HCT116 (cell line): ENCODE measurements around the gene RRAD. TPM values are rescaled to one million over a fixed set of nuclear protein-coding genes. Genes with fewer than 3 reads are reported as not detected.
A peak's percentile ranks its signal among the peaks of the same experiment; 100 is the strongest.

Experiments
- ATAC-seq: fragments of 200-7000 bp; cut with Tn5 transposase; 2 replicates; pipeline ENCODE4 v1.9.1; 2020; ENCODE audit warnings: mild to moderate bottlenecking, moderate library complexity
- BruUV-seq: library from RNA; stranded (reverse); fragments of 400-500 nt; replicated peaks from 2 replicates; lab custom pipeline; 2021; lab: Mats Ljungman, UMichigan
- CTCF ChIA-PET: fragments of 300-600 bp; sonication (Branson Sonifier 250); formaldehyde crosslinking; loops from one replicate; lab custom pipeline; 2021; ENCODE audit warnings: antibody characterized with exemption; lab: Charles Lee
- POLR2A ChIA-PET: fragments of 300-600, 350-600 bp; sonication (Branson Sonifier 250); formaldehyde crosslinking; loops from one replicate; lab custom pipeline; 2021; ENCODE audit warnings: antibody characterized with exemption; lab: Charles Lee
- RAD21 ChIA-PET, 2 experiments: fragments of 300-600 bp; sonication (Branson Sonifier 250); formaldehyde crosslinking; loops; one replicate each; lab custom pipeline; 2023; ENCODE audit warnings: low total read pairs in 2 of 2; ENCODE audit not compliant: uncharacterized antibody in 2 of 2, unreplicated experiment in 2 of 2, low non-redundant PET in 1 of 2; lab: Charles Lee
- DNase-seq: peaks from one replicate; pipeline ENCODE4 v3.0.0-alpha.2; 2010; ENCODE audit warnings: low read depth, low spot score
- H2AFZ ChIP-seq: fragments of 200-600 bp; shearing (Covaris generic), sonication (generic); 2 replicates; pipeline ENCODE4 v1.6.1; 2017; ENCODE audit warnings: low read depth, mixed run types, mixed read lengths, antibody characterized with exemption, low read length; ENCODE audit not compliant: poor library complexity, severe bottlenecking
- H3K27ac ChIP-seq: 2 replicates; pipeline ENCODE4 v1.5.1; 2012; ENCODE audit warnings: low read depth, low read length
- H3K27me3 ChIP-seq: fragments of 200-600 bp; sonication (generic); 2 replicates; pipeline ENCODE4 v1.6.1; 2016; ENCODE audit warnings: mixed run types, low read length, mixed read lengths; ENCODE audit not compliant: insufficient read depth
- H3K36me3 ChIP-seq, 2 experiments: fragments of 200-500 bp in 1 of 2; fragments of 200-600 bp in 1 of 2; sonication (Bioruptor generic) in 1 of 2; sonication (generic) in 1 of 2; 2 replicates each; pipeline versions ENCODE4 v1.5.1 to v1.6.1; 2014 to 2016; ENCODE audit warnings: low read length in 2 of 2, inconsistent platforms in 1 of 2, mixed read lengths in 1 of 2, mixed run types in 1 of 2; ENCODE audit not compliant: insufficient read depth in 2 of 2, control insufficient read depth in 1 of 2
- H3K4me1 ChIP-seq, 2 experiments: fragments of 200-600 bp in 1 of 2; sonication (generic) in 1 of 2; 2 replicates each; pipeline versions ENCODE4 v1.5.1 to v1.6.1; 2012 to 2017; ENCODE audit warnings: low read length in 2 of 2, inconsistent platforms in 1 of 2, mild to moderate bottlenecking in 1 of 2, mixed read lengths in 1 of 2, mixed run types in 1 of 2, moderate library complexity in 1 of 2; ENCODE audit not compliant: insufficient read depth in 2 of 2, control insufficient read depth in 1 of 2
- H3K4me2 ChIP-seq: fragments of 200-600 bp; sonication (generic); 2 replicates; pipeline ENCODE4 v1.6.1; 2017; ENCODE audit warnings: mixed run types, low read length, mixed read lengths
- H3K4me3 ChIP-seq, 2 experiments: fragments of 200-600 bp in 1 of 2; sonication (generic) in 1 of 2; replicated peaks in 1 of 2; 2 replicates each; pipeline ENCODE4 v1.5.1; 2011 to 2016; ENCODE audit warnings: low read length in 2 of 2, control low read depth in 1 of 2, low read depth in 1 of 2, mild to moderate bottlenecking in 1 of 2, mixed read lengths in 1 of 2, mixed run types in 1 of 2
- H3K79me2 ChIP-seq: fragments of 200-600 bp; sonication (generic); 2 replicates; pipeline ENCODE4 v1.6.1; 2017; ENCODE audit warnings: mild to moderate bottlenecking, mixed run types, low read length, moderate library complexity, mixed read lengths; ENCODE audit not compliant: insufficient read depth
- H3K9ac ChIP-seq: fragments of 200-600 bp; sonication (generic); 2 replicates; pipeline ENCODE4 v1.6.1; 2016; ENCODE audit warnings: low read length, mixed read lengths
- H3K9me2 ChIP-seq: fragments of 200-600 bp; sonication (generic), shearing (Covaris generic); 2 replicates; pipeline ENCODE4 v1.6.1; 2017; ENCODE audit warnings: mixed run types, mild to moderate bottlenecking, moderate library complexity; ENCODE audit not compliant: insufficient read depth
- H3K9me3 ChIP-seq, 2 experiments: fragments of 200-500 bp in 1 of 2; fragments of 200-600 bp in 1 of 2; sonication (Bioruptor generic) in 1 of 2; sonication (generic) in 1 of 2; 2 replicates each; pipeline ENCODE4 v1.6.1; 2014 to 2017; ENCODE audit warnings: low read length in 2 of 2, mixed read lengths in 2 of 2, inconsistent platforms in 1 of 2, low read depth in 1 of 2, mild to moderate bottlenecking in 1 of 2, mixed run types in 1 of 2, moderate library complexity in 1 of 2; ENCODE audit not compliant: control insufficient read depth in 1 of 2, insufficient read depth in 1 of 2
- H4K20me1 ChIP-seq: fragments of 200-600 bp; sonication (generic), shearing (Covaris generic); 2 replicates; pipeline ENCODE4 v1.6.1; 2017; ENCODE audit warnings: mixed run types, mild to moderate bottlenecking, moderate library complexity; ENCODE audit not compliant: insufficient read depth
- CBX3 ChIP-seq: IDR thresholded peaks from 2 replicates; pipeline ENCODE4 v1.6.1; 2012; ENCODE audit warnings: low read depth
- CTCF ChIP-seq, 3 experiments: fragments of 200-600 bp in 1 of 3; sonication (generic) in 1 of 3; IDR thresholded peaks in 2 of 3; conservative IDR thresholded peaks in 1 of 3; 2 replicates each; pipeline ENCODE4 v1.5.1; 2012 to 2017; ENCODE audit warnings: low read depth in 2 of 3, low read length in 2 of 3, antibody characterized with exemption in 1 of 3, borderline replicate concordance in 1 of 3, control low read depth in 1 of 3, mild to moderate bottlenecking in 1 of 3, mixed read lengths in 1 of 3, mixed run types in 1 of 3, moderate library complexity in 1 of 3; ENCODE audit not compliant: insufficient read depth in 1 of 3
- EGR1 ChIP-seq: IDR thresholded peaks from 2 replicates; pipeline ENCODE4 v1.6.1; 2012; ENCODE audit warnings: low read depth
- RAD21 ChIP-seq: IDR thresholded peaks from 2 replicates; pipeline ENCODE4 v1.6.1; 2012; ENCODE audit warnings: low read depth, mild to moderate bottlenecking
- TCF7L2 ChIP-seq: IDR thresholded peaks from 2 replicates; pipeline ENCODE4 v1.7.0; 2011; ENCODE audit warnings: borderline replicate concordance, inconsistent platforms; ENCODE audit not compliant: insufficient read depth, insufficient read length; ENCODE audit errors: extremely low read depth
- intact Hi-C: fragments of 100-400 bp; cut with micrococcal nuclease; formaldehyde crosslinking; loops from 2 replicates; pipeline ENCODE4 v1.10.0; 2022
- total RNA-seq: library from RNA; stranded (reverse); gene quantifications from one replicate; pipeline ENCODE4 v1.2.1, GENCODE V29; 2021; ENCODE audit not compliant: unreplicated experiment

Gene RRAD
- total RNA-seq, 1 experiment from 2014 or later: 2.2 TPM

GRCh38 chr16:66894948-66895688 lies 30.2 kb downstream of the RRAD start:
- Histone ChIP-seq H2AFZ (no peak overlapping the region), H3K9ac (no peak overlapping the region), H3K9me3 (no peaks in the 10 kb centered on the region), H3K36me3 (no peaks in the 10 kb centered on the region; a peak in 1 of 4 replicates), H3K4me1 (peaks cover 4 to 11% of the 10 kb centered on the region in 2 experiments; a peak in 3 of 4 replicates), H3K4me3 (no peak overlapping the region), H3K27ac (no peak overlapping the region), H4K20me1 (no peaks in the 10 kb centered on the region), H3K79me2 (no peaks in the 10 kb centered on the region), H3K4me2 (no peak overlapping the region), H3K9me2 (no peaks in the 10 kb centered on the region), H3K27me3 (no peaks in the 10 kb centered on the region)
- ChIA-PET POLR2A (no interaction called here), CTCF (interaction anchor here (0.6 to 2.4 kb wide), 18 partner anchors 8 to 553 kb away, joined by 3 to 32 read pairs (median 5); partner anchors contain the start of genes CDH16, CES3, ELMO3 and PDP2), RAD21 (interaction anchor here (1.0 to 1.3 kb wide), 2 partner anchors 33 kb away, joined by 5 to 6 read pairs; no protein-coding TSS in a partner anchor)
- intact Hi-C loops: loop anchor here (1.0 to 10.0 kb wide), 4 partner anchors 33 to 210 kb away; partner anchors contain the start of gene PHAF1
- DNase-seq (peak; percentile 45), ATAC-seq (peak; percentile 93)
- no peak for TF ChIP-seq CBX3
- peak; percentile 80 to 92 (median 89) for TF ChIP-seq CTCF (IDR thresholded peaks at IDR 0.05 in 2 of 3, conservative IDR thresholded peaks at IDR 0.05 in 1 of 3; ENCODE audit: borderline replicate concordance in 1 of 3, insufficient read depth in 1 of 3, low read depth in 2 of 3, low read length in 2 of 3)
- TF ChIP-seq TCF7L2: no peak
- no peak for TF ChIP-seq EGR1
- TF ChIP-seq RAD21: peak; percentile 97
- no TSS peak for BruUV-seq
